Common myeloid progenitor, CD34-positive (primary cell): ENCODE results near the gene PTPRK.

Experiments used
- CTCF ChIA-PET: fragments of 350-600 bp; sonication (Branson Sonifier 250); formaldehyde crosslinking; loops from one replicate; lab custom pipeline; 2021; ENCODE audit warnings: antibody characterized with exemption; lab: Charles Lee
- POLR2A ChIA-PET: fragments of 350-600 bp; sonication (Branson Sonifier 250); formaldehyde crosslinking; loops from one replicate; lab custom pipeline; 2021; ENCODE audit warnings: antibody characterized with exemption; lab: Charles Lee
- DNase-seq, 3 donors: peaks; one replicate each; pipeline versions ENCODE4 v3.0.0 to v3.0.0-alpha.2; 2013
- H3K27ac ChIP-seq, 2 experiments: 1 replicate in 1 of 2; 2 replicates in 1 of 2; pipeline ENCODE4 v1.7.0; 2013; ENCODE audit warnings: inconsistent platforms in 2 of 2, low read length in 2 of 2, mild to moderate bottlenecking in 2 of 2, low read depth in 1 of 2, moderate library complexity in 1 of 2; ENCODE audit not compliant: severe bottlenecking in 2 of 2, insufficient read depth in 1 of 2, poor library complexity in 1 of 2
- H3K27me3 ChIP-seq, 5 experiments: replicated peaks in 2 of 5; 1 replicate in 3 of 5; 2 replicates in 2 of 5; pipeline versions ENCODE4 v1.6.1 to v1.7.0; 2013; ENCODE audit warnings: low read length in 4 of 5, mild to moderate bottlenecking in 2 of 5, moderate library complexity in 2 of 5, inconsistent platforms in 1 of 5; ENCODE audit not compliant: insufficient read depth in 5 of 5, control insufficient read depth in 4 of 5
- H3K36me3 ChIP-seq, 4 experiments: 1 replicate in 2 of 4; 2 replicates in 2 of 4; pipeline versions ENCODE4 v1.6.1 to v1.7.0; 2013; ENCODE audit warnings: low read length in 3 of 4, control low read depth in 1 of 4, mild to moderate bottlenecking in 1 of 4; ENCODE audit not compliant: control insufficient read depth in 4 of 4, insufficient read depth in 4 of 4
- H3K4me1 ChIP-seq, 4 experiments: 1 replicate in 3 of 4; 2 replicates in 1 of 4; pipeline versions ENCODE4 v1.6.1 to v1.7.1; 2013; ENCODE audit warnings: low read length in 3 of 4, mild to moderate bottlenecking in 3 of 4, control low read depth in 1 of 4, inconsistent platforms in 1 of 4, moderate library complexity in 1 of 4; ENCODE audit not compliant: control insufficient read depth in 4 of 4, insufficient read depth in 4 of 4; ENCODE audit errors: control extremely low read depth in 1 of 4
- H3K4me3 ChIP-seq, 7 experiments: 1 replicate in 4 of 7; 2 replicates in 3 of 7; pipeline versions ENCODE4 v1.5.1 to v1.7.0; 2013; ENCODE audit warnings: mild to moderate bottlenecking in 7 of 7, low read length in 6 of 7, moderate library complexity in 6 of 7, inconsistent platforms in 2 of 7, low read depth in 2 of 7, control low read depth in 1 of 7; ENCODE audit not compliant: insufficient read depth in 4 of 7, control insufficient read depth in 1 of 7; ENCODE audit errors: extremely low read depth in 1 of 7
- H3K9me3 ChIP-seq, 5 experiments: 1 replicate in 4 of 5; 2 replicates in 1 of 5; pipeline versions ENCODE4 v1.6.1 to v1.7.1; 2013; ENCODE audit warnings: low read length in 4 of 5, mild to moderate bottlenecking in 2 of 5, inconsistent platforms in 1 of 5, low read depth in 1 of 5, moderate library complexity in 1 of 5; ENCODE audit not compliant: control insufficient read depth in 4 of 5, insufficient read depth in 2 of 5; ENCODE audit errors: control extremely low read depth in 1 of 5
- WGBS: methylation state at CpG from one replicate; pipeline ENCODE4 v1.1.5; 2013; ENCODE audit not compliant: insufficient coverage; 5-methylcytosine and 5-hydroxymethylcytosine counted together

The PTPRK gene

GRCh38 chr6:128065072-128065471, 455.3 kb downstream of the PTPRK start:
- H3K4me1 ChIP-seq = no peaks in the 10 kb centered on the region
- POLR2A ChIA-PET = no interaction called here
- CTCF ChIA-PET = no interaction called here
- no peaks in the 10 kb centered on the region for H3K27me3 ChIP-seq
- no peak overlapping the region for H3K4me3 ChIP-seq
- DNase-seq = no peak
- H3K9me3 ChIP-seq = no peaks in the 10 kb centered on the region
- H3K27ac ChIP-seq = no peak overlapping the region
- 100% methylated on average over 1 of the region's 3 CpGs for WGBS
- no peaks in the 10 kb centered on the region for H3K36me3 ChIP-seq

GRCh38 chr6:128064540-128064895, 455.9 kb downstream of the PTPRK start:
- ChIA-PET CTCF (interaction anchor here (0.8 kb wide), 1 partner anchor 11 kb away, joined by 3 read pairs; no protein-coding TSS in a partner anchor), POLR2A (no interaction called here)
- H3K4me1 ChIP-seq = no peaks in the 10 kb centered on the region
- no peaks in the 10 kb centered on the region for H3K36me3 ChIP-seq
- H3K27me3 ChIP-seq = no peaks in the 10 kb centered on the region
- no peak overlapping the region for H3K27ac ChIP-seq
- no CpG with 5 or more reads among the region's 2 CpGs for WGBS
- H3K9me3 ChIP-seq = no peaks in the 10 kb centered on the region
- DNase-seq = no peak
- no peak overlapping the region for H3K4me3 ChIP-seq

GRCh38 chr6:128063850-128064539, 456.4 kb downstream of the PTPRK start:
- 86% methylated on average over 1 of the region's 3 CpGs for WGBS
- DNase-seq = no peak
- H3K4me3 ChIP-seq = no peak overlapping the region
- no peaks in the 10 kb centered on the region for H3K9me3 ChIP-seq
- no peak overlapping the region for H3K27ac ChIP-seq
- no peaks in the 10 kb centered on the region for H3K4me1 ChIP-seq
- POLR2A ChIA-PET = no interaction called here
- no peaks in the 10 kb centered on the region for H3K27me3 ChIP-seq
- CTCF ChIA-PET = interaction anchor here (0.8 kb wide), 1 partner anchor 11 kb away, joined by 3 read pairs; no protein-coding TSS in a partner anchor
- no peaks in the 10 kb centered on the region for H3K36me3 ChIP-seq

- H3K4me1 ChIP-seq = no peaks in the 10 kb centered on the region
- no peaks in the 10 kb centered on the region for H3K36me3 ChIP-seq
- H3K27me3 ChIP-seq = no peaks in the 10 kb centered on the region
- WGBS = no CpG with 5 or more reads among the region's 5 CpGs
- POLR2A ChIA-PET = no interaction called here
- CTCF ChIA-PET = interaction anchor here (0.6 kb wide), 1 partner anchor 948 kb away, joined by 3 read pairs; no protein-coding TSS in a partner anchor
- DNase-seq = no peak
- no peak overlapping the region for H3K4me3 ChIP-seq
- no peaks in the 10 kb centered on the region for H3K9me3 ChIP-seq
- H3K27ac ChIP-seq = no peak overlapping the region
Measured at GRCh38 chr6:128062882-128063603, 457.4 kb downstream of the PTPRK start.

GRCh38 chr6:128057946-128058345, 462.5 kb downstream of the PTPRK start:
- no peak overlapping the region for H3K4me3 ChIP-seq
- no peaks in the 10 kb centered on the region for H3K9me3 ChIP-seq
- ChIA-PET POLR2A (no interaction called here), CTCF (no interaction called here)
- no peaks in the 10 kb centered on the region for H3K27me3 ChIP-seq
- no peak overlapping the region for H3K27ac ChIP-seq
- no peaks in the 10 kb centered on the region for H3K36me3 ChIP-seq
- no peak for DNase-seq
- no peaks in the 10 kb centered on the region for H3K4me1 ChIP-seq

GRCh38 chr6:128057541-128057940, 462.9 kb downstream of the PTPRK start:
- POLR2A ChIA-PET = no interaction called here
- H3K9me3 ChIP-seq = no peaks in the 10 kb centered on the region
- no peaks in the 10 kb centered on the region for H3K27me3 ChIP-seq
- H3K36me3 ChIP-seq = no peaks in the 10 kb centered on the region
- H3K27ac ChIP-seq = no peak overlapping the region
- CTCF ChIA-PET = no interaction called here
- no peak overlapping the region for H3K4me3 ChIP-seq
- H3K4me1 ChIP-seq = no peaks in the 10 kb centered on the region
- WGBS = no CpG with 5 or more reads among the region's 3 CpGs
- no peak for DNase-seq

- no peaks in the 10 kb centered on the region for H3K36me3 ChIP-seq
- no peak overlapping the region for H3K27ac ChIP-seq
- 98% methylated on average over 4 of the region's 5 CpGs for WGBS
- ChIA-PET CTCF (no interaction called here), POLR2A (interaction anchor here (0.5 kb wide), 1 partner anchor 1287 kb away, joined by 3 read pairs; no protein-coding TSS in a partner anchor)
- no peak for DNase-seq
- H3K27me3 ChIP-seq = no peaks in the 10 kb centered on the region
- H3K4me3 ChIP-seq = no peak overlapping the region
- no peaks in the 10 kb centered on the region for H3K4me1 ChIP-seq
- no peaks in the 10 kb centered on the region for H3K9me3 ChIP-seq
Measured at GRCh38 chr6:128053109-128053508, 467.3 kb downstream of the PTPRK start.
